IPS DF 19.7 (cell line): ENCODE results near the gene MED23.
"Not testable (repeated sequence)": the region's sequence is repeated elsewhere in the genome, so short reads cannot be mapped to it uniquely, and the experiment has no call there.

Experiments
- DNase-seq: peaks from one replicate; pipeline ENCODE4 v3.0.0-alpha.2; 2013; ENCODE audit warnings: low read depth, low spot score

Gene MED23

DNA sequence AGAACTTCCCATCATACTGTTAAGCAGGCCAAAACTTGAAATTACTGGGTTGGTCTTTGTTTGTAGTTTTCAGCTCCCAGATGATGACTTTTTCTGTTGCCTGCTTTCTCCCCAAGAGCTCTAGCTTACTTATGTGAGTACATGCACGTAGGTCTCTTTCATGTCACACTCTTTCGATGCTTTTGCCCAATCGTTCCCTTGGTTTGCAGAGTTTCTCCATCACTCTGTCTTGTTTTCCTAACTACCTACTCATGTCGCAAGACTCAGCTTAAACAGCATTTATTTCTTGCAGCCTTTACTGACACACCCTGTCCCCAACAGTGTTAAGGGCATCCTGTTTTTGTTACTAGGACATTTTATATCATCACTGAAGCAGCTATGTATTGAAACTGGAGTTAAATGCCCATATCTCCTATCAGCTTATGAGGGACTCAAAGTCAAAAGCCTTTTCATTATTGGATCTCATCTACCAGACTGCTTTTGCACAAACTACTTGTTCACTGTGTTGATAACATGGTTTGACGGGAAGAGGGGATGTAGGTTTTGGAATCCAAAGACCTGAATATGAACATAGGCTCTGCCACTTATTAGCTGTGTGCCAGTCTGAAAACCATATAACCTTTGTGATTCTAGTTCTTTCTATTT lies 52.1 kb downstream of the MED23 start:
- DNase-seq, result no peak

DNA sequence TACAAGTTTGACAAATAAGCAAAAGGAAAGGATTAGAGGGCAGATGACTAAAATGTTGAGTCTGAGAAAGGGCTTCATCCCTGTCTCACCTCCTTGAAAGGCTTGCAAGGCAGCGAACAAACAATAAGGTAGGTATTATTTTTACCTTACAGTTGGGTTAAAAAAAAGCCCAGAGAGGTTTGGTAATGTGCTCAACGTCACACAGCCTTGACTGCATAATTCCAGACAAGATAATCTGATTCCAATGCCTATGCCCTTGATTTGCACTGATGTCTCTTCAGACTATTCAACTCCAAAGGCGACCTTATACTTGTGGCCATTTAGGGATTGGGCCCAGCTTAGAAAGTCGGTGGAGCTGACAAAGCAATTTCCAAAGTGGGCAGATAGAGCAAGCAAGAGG lies 53.4 kb downstream of the MED23 start:
- no peak for DNase-seq

DNA sequence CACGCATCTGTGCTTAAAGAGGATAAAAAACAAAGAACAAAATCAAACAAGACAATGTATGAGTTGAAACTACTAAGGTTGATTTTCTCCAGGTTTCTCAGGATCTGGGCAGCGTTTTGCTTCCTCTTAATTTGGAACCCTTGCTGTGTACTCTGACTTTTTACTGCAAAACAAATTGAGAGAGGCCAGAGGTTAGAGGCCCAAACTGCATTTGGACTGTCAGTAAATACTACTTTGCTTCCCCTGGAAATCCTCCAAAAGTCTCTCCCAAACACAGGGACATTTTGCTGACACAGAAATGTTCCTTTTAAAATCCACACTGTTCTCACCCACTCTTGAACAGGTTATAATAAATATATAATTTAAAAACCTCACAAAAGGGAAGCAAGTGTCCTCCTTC lies 53.9 kb downstream of the MED23 start:
- no peak for DNase-seq

DNA sequence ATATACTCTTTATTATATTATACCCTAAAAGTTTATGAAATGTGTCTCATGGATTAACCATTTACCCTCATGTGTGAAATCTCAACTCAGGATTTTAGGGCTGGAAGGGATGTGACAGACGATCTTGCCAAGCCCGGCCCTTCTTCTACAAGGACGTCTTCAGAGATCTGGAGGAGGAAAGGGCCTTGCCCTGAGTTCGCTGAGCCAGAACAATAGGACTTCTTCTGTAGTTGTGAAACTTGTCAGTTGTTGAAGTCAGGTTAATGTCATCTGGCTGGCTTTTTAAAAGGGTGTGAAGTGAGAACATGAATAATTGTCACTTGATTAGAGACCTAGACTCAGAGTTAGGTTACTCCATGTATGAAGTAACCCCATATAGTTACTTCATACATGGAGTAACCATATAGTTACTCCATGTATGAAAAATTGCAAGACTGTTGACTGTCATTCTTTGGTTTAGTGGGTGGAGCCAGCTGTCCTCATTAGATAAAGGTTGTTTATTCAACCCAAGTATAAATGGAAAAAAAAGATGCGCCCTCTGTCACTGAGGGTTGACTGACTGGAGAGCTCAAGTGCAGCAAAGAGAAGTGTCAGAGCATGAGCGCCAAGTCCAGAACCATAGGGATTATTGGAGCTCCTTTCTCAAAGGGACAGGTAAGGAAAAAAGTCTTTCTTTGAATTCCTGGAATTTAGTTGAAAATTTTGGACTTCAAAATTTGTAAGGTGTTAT lies 55.2 kb downstream of the MED23 start, which contains the start of gene ARG1:
Gene ARG1, plus strand, starts transcription at position 541 of the 730 bp plus-strand sequence. Its CDS starts 57 bp downstream, at position 598.
- DNase-seq, result no peak

DNA sequence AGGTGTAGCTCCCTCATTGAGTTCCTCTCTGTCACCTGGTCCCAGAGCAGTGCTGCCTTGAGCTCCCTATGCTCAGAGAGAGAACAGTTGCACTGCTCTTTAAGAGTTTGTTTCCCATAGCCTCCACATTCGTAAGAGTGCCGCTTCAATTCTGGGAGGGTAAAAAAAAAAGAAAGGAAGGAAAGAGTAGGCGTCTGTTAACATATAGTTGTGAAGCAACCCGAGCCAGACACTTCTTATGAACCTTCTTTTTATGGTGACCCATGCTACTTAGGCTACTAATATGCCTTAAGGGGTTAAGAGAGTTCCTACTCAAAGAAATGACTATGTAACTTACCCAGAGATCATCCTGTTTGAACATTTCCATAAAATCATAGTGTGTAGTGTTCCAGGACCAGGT lies 59.3 kb downstream of the MED23 start:
- no peak for DNase-seq

DNA sequence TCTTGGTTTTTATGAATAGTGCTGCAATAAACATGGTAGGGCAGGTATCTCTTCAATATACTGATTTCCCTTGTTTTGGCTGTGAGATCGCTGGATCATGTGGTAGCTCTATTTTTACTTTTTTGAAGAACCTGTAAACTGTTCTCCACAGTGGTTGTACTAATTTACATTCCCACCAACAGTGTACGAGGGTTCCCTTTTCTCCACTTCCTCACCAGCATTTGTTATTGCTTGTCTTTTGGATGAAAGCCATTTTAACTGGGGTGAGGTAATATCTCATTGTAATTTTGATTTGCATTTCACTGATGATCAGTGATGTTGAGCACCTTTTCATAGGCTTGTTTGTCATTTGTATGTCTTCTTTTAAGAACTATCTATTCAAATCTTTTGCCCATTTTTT lies 63.0 kb downstream of the MED23 start:
- DNase-seq, result no peak

DNA sequence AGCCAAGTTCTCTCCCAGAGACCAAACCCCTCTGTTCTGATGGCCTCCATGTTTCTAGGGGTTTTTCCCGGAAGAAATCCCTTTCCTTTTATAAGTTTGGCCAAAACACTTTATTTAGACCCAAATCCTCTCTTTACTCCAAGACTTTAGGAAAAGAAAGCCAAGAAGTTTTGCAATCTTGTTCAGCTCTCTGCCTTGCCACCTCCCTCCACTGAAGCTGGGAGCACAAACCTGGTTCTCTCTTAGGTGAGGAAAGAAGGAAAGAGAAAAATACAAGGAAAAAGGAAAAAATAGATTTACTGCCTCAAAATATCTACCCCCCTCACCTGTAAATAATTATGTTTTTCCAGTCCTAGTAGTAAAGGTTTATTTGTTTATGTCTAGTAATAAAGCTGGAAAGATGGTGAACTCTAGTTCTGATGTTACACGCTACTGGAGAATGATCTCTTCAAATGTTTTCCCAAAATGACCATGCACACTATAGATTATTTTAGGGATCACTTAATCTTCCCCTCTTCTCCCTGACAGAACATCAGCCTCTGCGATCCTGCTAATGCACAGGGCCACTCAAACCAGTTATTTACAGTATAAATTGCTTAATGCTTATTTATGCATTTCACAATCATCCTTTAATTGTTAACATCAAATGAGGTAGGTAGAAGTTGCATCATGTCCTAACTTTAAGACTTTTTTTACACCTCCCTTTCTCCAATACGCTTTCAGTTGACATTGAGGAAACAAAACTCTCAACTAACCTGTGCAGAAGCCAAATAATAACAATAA lies 65.9 kb downstream of the MED23 start:
- no peak for DNase-seq

DNA sequence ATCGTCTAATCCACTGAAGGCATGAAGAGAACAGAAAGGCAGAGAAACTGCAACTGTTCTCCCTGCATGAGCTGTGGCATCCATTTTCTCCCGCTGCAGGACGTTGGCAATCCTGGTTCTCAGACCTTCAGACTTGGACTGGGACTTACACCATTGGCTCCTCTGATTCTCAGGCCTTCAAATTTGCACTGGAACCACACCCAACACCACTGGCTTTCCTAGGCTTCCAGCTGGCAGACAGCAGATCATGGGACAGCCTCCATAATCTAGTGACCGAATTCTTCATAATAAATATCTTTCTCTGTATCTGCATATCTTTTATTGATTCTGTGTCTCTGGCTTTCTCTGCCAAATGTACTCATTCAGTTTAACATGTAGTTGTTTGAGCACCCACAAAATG lies 69.1 kb downstream of the MED23 start:
- no peak for DNase-seq

DNA sequence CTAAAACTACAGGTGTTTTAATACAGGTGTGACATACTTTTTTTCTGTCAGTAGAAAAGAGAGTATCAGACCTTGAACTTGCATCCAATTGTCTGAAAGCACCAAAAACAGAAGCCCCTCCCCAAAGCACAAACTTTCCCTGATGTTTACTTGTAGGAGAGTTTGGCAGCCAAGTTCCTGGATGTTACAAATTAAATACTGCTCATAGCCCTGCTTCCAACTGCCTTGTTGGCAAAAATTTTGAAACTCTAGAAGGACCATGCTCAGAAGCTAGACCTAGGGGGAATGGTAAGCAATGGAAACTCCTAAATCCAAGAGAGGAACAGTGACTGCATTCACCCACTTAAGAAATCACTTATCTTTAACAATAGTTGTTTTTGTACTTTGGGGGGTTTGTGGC lies 72.0 kb downstream of the MED23 start:
- no peak for DNase-seq

DNA sequence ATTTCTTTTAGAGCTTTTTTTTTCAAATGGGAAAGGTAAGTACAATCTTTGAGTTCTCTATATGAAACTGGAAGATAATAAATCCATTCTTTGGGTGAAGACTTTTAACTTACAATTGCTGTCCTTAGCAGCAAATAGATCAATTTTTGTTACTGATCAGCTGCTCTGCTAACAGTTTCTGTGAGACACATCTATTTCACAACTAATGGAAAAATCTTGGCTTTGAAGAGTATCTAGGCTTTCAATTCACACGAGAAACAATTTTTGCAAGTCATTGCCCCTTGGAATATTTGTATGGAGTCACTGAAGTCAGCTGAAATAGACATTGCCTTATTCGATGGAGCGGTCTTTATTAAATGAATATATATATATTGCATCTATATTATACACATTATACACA lies 75.5 kb downstream of the MED23 start:
- no peak for DNase-seq

DNA sequence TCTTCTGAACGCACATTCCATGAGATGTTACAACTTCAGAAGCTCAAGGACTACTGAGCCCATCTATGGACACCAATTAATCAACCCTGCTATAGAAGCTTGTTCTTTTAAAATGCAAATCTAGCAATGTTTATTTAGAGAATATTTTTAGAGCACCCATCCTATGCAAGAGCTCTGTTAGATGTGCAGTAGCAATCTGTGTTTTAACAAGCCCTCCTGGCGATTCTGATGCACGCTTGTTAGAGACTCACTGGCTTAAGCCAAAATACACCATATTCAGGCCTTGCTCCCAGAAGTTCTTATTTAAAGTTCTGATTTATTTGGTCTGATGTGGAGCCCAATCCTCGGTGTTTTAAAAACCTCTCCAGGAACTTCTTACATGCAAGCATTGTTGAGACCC lies 76.1 kb downstream of the MED23 start:
- DNase-seq, result no peak

DNA sequence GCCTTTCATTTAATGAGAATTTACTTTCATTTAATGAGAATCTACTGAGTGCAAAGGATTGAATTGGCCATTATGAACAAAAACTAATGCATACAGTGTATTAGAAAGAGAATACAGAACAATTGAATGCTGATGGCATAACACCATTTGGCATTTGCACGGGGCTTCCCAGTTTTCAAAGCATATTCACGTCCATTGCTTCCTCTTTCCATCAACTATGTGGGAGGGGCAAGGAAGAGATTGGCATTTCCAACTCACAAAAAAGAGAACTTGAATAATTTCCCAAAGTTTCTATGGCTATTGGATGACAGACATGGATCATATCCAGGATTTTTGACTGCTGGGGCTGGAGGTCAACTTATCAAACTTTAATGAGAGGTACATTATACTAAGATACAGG lies 78.2 kb downstream of the MED23 start:
- no peak for DNase-seq

DNA sequence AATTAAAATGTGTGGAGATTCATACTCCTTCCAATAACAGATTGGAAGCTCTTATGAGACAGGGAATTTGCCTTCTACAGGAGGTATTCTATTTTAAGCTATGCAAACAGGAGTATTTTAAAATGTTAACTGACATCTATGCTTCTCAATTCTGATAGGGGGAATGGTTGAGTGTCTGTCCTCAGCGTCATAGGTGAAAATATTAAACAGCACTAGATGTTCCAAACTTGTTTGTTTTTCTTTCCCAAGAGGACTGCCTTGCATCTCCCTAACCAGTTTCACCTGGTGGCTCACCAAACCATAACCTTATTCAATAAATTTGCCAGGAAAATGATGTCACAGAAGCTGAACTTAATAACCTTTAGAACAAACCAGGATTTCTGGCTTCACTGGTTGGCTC lies 79.6 kb downstream of the MED23 start:
- no peak for DNase-seq

DNA sequence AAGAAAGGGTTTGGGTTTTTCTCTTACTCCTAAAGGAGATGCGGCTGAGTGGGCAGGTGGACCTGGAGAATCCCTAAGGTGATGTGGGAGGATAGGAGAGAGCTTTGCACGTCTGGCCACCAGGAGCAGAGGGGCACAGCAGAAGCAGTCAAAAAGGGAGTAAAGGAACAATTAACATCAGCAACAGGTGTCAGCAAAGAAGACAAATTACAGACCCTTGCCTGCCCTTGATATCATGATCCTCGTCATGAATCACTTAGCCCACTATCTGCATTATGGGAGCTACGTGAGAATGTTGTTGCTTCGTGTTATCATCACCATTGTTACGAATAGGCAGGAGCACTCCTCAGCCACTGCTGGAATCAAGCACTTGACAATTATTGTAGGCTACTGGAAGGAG lies 80.6 kb downstream of the MED23 start:
- DNase-seq, result no peak

DNA sequence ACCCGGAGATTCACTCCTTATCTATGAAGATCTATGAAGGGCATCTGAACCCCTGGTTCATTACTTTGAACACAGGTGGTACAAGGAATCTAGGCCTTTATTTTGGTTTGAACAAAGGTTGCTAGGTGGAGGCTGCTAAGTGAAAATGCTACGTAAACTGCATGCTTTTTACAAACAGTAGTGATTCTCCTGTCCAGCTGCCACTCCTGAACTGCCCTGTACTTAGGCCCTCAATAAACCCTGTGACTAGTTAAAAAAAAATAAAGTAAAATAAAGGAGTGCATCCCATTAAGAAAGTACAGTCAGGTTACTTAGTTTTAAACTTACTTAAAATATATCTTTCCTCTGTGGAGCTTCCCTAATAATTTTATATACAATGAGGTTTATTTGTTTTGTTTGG lies 82.7 kb downstream of the MED23 start:
- DNase-seq, result no peak

DNA sequence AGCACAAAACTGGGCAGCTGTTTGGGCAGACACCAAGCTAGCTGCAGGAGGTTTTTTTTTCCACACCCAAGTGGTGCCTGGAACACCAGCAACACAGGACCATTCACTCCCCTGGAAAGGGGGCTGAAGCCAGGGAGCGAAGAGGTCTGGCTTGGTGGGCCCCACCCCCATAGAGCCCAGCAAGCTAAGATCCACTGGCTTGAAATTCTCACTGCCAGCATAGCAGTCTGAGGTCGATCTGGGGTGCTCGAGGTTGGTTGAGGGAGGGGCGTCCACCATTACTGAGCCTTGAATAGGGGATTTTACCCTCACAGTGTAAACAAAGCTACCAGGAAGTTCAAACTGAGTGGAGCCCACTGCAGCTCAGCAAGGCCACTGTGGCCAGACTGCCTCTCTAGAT lies 89.4 kb downstream of the MED23 start:
- not testable (repeated sequence) for DNase-seq

DNA sequence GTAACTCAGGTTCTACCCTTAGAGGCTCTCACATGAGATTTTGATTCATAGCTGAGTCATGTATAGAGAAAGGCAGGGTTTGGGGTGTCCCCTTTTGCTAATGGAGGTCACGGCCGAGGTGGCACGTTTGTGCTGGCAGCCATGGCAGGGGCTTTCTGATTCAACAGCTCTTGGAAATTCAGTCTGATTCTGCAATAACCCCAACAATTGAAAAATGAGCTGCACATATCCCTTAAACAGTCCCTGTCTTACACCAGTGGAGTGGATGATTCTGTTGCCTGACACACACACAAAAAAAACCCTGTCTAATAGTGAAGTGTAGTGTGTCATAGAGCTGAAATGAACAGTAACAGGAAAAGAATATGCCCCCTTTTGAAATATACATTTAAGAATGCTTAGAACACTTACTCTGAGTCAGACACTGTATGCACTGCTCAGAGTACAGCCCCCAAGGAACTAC lies 95.4 kb downstream of the MED23 start:
- no peak for DNase-seq

DNA sequence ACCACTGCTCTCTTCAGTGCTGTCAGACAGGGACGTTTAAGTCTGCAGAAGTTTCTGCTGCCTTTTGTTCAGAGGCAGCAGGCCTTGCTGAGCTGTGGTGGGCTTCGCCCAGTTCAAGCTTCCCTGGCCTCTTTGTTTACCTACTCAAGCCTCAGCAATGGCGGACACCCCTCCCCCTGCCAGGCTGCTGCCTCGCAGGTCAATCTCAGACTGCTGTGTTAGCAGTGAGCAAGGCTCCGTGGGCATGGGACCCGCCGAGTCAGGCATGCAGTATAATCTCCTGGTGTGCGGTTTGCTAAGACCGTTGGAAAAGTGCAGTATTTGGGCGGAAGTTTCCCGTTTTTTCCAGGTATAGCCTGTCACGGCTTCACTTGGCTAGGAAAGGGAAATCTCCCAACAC lies 96.4 kb downstream of the MED23 start:
- DNase-seq, result not testable (repeated sequence)

DNA sequence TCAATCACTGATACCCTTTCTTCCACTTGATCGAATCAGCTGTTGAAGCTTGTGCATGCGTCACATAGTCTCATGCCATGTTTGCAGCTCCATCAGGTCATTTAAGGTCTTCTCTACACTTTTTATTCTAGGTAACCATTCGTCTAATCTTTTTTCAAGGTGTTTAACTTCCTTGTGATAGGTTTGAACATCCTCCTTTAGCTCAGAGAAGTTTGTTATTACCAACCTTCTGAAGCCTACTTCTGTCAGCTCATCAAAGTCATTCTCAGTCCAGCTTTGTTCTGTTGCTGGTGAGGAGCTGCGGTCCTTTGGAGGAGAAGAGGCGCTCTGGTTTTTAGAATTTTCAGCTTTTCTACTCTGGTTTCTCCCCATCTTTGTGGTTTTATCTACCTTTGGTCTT lies 97.1 kb downstream of the MED23 start:
- not testable (repeated sequence) for DNase-seq

DNA sequence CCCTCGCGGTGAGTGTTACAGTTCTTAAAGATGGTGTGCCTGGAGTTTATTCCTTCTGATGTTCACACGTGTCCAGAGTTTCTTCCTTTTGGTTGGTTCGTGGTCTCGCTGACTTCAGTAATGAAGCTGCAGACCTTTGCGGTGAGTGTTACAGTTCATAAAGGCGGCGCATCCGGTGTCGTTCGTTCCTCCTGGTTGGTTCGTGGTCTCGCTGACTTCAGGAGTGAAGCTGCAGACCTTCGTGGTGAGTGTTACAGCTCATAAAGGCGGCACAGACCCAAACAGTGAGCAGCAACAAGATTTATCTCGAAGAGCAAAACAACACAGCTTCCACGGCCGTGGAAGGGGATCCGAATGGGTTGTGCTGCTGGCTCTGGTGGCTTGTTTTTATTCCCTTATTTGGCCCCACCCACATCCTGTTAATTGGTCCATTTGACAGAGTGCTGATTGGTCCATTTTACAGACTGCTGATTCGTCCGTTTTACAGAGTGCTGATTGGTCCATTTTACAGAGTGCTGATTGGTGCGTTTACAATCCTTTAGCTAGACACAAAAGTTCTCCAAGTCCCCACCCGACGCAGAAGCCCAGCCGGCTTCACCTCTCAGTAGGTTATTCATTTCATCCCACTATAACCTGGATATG lies 103.2 kb downstream of the MED23 start:
- no peak for DNase-seq

DNA sequence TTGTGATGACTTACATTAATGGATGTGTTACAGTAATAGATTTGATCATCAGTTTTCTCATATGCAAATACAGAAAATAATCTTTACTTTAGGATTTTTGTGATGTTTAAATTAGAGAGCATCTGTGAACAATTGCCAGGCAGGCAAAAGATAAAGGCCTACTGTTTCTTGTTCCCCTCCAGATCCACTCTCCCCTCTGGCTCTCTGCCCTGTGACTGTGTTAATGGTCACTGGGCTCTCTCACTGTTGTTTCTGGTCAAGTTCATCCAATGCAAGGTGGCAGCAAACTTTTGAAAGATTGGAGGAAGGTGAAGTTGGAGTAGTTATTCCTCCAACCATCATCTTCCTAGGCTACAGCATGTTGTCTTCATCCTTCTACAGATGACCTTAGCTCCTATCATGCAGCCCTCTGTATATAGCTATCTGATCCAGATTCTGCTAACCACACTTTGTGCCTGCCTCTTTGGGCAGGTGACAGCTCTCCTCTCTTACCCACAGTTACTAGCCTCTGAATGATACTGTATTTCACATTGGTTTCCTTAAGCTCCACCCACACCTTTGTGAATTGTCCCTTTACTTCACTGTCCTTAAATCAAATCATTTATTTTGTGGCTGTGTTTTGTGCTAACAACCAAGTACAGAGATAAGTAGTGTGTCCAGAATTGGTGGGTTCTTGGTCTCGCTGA lies 103.9 kb downstream of the MED23 start:
- DNase-seq, result no peak
